NCI-H69 (cell line): ENCODE measurements around the gene ZNF143.
A peak's percentile ranks its signal among the peaks of the same experiment; 100 is the strongest.

Experiments used
- DNase-seq: peaks from one replicate; lab custom pipeline; 2025; lab: John Stamatoyannopoulos, UW

The ZNF143 gene

DNA sequence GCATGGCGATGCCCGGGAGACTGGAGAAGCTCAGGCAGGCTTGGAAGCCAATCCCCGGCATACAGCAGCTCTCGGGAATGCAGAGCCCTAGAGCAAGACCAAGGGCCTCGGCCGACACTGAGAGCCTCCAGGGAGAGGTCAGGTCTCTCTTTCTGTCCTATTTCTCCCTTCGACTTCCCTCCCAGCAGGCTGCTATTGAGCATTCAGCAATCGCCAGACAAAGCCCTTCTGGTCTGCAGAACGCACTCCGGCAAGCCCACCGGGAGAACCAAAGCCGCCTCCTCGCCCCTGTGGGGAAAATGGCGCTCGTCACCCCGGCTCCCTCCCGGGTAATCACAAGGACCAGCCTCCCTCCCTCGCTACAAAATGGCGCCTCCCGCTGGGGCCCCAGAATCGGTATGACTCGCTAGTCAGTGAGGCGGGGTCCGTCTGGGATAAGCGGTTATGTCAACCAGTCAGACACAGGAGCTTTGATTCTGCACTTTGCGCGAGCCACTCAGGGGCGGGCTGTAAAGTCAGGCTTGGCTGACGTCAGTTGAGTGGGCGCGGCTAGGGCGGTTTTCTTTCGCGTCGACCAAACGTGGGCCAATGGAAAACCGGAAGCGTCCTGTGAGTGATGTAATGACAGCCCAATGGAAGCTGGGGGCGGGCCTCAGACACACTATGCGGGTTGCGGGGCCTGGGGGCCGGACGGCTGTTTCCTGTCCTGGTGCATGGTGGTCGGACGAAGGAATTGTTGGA, at the start of gene ZNF143:
TSS of gene ZNF143 (plus strand) at position 691 of the 741 bp plus-strand sequence. CDS start 10,297 bp downstream, outside the sequence.
- peak; percentile 100 for DNase-seq

DNA sequence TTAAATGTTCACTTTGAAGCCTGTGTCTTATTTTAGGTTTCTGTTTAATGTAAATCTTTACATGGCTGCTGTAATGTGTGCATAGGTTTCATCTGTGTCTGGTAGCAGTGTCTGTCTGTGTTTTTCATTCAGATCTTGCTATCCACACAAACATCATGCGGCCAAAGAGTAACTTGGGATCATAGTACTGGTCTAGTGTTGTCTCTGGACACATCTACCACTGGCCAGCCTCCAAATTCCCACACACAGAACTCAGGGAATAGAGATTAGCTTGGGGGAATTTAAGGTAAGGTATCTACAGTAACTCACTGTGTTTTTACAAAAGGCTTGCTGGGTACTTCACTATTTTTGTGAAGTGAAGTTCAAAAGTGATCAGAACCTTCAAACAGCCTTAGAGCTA, 32.1 kb upstream of the ZNF143 start:
- DNase-seq = no peak

DNA sequence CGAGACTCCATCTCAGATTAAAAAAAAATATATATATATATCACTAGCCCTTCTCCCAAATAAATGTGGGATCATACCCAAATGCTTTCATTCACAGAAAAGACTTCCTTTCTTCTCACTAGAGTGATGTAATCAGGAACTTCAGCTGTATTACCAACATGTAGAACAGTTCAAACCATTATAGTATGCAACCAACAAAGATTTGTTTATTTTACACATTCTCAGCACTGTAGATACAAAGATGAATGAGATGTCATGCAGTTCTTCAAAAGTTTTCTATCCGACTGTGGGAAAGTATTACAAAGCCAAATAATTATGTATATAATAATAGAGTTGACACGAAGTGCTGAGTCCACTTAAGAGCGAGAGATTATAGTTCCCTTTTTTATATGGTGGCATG, 22.2 kb upstream of the ZNF143 start:
- DNase-seq = no peak

DNA sequence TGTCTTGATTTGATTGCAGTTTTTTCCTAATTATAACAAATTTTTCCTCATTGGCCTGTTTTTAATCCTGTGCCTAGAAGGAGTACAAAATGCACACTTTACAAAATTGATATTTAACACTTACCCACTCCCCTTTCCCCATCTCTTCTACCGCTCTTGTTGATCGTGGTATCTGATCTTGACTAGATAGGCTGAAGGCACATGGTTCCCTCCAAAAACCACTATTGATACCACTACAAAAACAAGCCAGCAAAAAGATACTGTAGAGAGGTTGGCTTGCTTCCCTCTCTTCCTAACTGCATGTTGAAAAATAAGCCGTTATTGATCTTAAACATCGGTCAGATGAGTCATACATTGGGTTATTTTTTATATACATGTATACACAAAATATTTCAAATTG, 14.6 kb upstream of the ZNF143 start:
- DNase-seq = no peak

DNA sequence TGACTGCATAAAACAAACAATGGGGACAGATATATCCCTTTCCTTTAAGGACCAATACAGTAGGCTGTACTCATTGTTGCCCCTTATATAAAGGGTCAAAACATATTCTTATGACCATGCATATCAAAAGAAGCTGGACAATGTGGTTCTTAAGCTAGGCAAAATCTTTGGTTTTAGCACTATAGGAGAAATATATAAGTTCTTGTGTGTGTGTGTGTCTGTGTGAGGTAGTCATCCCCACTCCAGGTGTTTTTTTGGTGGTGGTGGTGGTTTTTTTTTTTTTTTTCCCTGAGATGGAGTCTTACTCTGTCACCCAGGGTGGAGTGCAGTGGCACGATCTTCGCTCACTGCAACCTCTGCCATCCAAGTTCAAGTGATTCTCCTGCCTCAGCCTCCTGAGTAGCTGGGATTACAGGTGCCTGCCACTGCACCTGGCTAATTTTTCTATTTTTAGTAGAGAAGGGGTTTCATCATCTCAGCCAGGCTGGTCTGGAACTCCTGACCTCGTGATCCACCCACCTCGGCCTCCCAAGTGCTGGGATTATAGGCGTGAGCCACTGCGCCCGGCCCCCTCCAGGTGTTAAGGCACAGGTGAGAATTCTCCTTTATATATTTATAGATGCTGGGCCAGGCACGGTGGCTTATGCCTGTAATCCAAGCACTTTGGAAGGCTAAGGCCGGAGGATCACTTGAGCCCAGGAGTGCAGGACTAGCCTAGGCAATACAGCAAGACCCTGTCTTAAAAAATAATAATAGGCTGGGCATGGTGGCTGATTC, 12.0 kb upstream of the ZNF143 start:
- DNase-seq = no peak

DNA sequence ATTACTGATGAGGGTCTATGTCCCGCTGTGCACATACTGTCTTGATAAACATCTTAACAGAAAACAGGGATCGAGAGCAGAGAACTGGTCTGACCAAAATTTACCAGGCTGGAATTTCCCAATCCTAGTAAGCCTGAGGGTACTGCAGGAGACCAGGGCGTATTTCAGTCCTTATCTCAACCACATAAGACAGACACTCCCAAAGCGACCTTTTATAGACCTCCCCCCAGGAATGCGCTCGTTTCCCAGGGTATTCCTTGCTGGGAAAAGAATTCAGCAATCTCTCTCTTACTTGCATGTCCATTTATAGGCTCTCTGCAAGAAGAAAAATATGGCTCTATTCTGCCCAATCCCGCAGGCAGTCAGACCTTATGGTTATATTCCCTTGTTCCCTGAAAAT, 8.8 kb upstream of the ZNF143 start:
- DNase-seq = peak; percentile 24

DNA sequence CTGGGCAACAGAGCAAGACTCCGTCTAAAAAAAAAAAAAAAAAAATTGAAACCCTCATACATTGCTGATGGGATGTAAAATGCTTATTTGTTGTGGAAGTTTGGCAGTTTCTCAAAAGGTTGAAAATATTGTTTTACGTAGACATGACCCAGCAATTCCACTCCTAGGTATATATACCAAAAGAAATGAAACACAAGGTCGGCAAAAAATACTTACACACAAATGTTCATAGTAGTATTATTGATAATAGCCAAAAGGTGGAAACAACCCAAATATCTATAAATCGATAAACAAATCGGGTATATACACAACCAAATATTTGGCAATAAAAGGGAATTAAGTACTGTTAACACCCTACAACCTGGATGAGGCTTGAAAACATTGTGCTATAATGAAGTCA, 5.1 kb upstream of the ZNF143 start:
- no peak for DNase-seq

DNA sequence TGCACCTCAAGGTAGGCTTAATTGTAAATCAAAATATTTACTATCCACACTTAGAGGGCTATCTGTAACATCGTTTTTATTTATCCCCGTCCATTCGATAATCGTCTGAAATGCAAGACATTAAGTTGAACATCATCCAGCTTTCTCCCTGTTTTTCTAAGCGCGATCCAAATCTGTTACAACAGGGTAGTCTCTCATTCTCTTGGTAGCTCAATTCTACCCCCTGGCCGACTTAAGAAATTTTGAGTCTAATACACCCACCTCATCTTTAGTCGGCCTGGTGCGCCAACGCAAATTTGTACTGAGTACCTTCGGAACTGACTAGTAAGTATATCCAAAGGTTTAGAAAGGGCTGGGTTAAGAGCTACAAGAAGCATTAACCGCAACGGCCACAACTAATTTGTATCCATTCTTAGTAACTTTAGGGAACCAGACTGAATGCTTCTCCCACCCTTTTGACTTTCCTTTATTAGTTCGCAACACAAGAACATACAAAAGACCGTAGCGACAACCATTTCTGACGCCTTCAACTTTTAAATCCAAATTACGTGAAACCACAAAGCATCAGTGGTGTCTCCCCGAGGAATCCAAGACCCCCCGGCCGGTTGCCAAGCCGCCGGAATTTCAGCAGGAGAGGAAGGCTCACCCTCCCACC, 1.0 kb upstream of the ZNF143 start:
- DNase-seq = peak; percentile 65

DNA sequence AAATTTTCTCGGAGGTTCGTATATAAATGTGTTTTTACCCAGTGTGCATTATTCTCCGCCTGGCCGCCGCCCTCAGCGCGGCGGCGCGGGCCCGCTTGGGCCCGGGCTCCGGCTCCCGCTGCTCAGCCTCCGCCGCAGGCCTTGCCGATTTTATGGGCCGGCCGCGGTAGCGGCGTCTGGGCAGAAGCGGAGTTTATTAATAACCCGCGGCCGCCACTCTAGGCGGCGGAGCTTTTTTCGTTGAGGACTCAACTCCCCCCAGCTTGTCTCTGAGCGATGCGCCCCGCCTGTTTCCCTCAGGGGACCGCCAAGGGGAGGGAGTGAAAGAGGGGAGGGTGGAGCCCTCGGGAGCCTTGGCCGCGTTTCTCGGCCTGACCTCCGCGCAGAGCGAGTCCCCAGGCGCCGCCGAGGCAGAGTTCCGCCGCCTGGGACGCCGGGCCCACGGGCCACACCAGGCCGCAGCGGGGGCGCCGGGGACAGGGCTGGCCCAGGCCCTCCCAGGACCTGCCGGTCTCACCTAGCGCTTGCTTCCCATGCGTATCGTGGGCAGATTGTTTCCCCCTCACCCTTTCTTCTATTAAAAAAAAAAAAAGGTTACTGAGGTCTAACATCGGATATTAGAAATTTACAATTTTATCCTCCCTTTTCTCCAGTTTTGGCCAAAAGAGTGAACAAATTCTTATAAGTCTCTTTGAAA, 399 bp downstream of the ZNF143 start:
- peak; percentile 97 for DNase-seq

DNA sequence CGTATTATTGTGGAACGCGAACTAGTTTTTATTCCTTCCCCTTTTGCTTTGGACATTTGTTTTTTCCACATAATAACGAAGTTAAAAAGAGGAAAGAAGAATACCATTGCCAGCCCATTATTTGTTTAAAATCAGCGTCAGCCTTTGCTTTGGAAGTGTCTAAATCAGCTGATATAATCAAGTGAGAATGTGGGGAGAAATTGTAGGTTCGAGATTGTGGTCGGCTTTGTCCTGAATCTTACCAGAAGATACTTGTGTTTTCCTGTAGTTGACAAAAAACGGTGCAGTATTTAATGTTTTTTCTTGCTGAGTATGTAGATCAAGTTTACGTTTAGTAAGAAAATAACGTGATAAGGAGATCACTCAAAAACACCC, 935 bp downstream of the ZNF143 start:
- DNase-seq = peak; percentile 47

DNA sequence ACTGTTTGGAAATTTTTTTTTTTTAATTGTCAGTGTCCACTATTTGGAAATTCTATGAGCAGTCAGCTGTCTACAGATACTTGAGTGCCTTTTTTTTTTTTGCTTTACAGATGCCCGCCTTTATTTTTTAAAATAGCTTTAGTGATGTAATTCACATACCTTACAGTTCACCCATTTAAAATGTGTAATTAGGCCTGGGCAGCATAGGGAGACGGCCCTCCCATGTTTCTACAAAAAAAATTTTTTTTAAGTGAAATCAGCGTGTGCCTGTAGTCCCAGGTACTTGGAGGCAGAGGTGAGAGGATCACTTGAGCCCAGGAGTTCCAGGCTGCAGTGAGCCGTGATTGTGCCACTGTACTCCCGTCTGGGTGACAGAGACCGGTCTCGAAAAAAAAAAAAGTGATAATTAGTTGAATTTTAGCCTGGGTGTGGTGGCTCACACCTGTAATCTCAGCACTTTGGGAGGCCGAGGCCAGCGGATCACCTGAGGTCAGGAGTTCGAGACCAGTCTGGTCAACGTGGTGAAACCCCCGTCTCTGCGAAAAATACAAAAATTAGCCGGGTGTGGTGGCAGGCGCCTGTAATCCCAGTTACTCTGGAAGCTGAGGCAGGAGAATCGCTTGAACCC, 1.5 kb downstream of the ZNF143 start:
- no peak for DNase-seq

DNA sequence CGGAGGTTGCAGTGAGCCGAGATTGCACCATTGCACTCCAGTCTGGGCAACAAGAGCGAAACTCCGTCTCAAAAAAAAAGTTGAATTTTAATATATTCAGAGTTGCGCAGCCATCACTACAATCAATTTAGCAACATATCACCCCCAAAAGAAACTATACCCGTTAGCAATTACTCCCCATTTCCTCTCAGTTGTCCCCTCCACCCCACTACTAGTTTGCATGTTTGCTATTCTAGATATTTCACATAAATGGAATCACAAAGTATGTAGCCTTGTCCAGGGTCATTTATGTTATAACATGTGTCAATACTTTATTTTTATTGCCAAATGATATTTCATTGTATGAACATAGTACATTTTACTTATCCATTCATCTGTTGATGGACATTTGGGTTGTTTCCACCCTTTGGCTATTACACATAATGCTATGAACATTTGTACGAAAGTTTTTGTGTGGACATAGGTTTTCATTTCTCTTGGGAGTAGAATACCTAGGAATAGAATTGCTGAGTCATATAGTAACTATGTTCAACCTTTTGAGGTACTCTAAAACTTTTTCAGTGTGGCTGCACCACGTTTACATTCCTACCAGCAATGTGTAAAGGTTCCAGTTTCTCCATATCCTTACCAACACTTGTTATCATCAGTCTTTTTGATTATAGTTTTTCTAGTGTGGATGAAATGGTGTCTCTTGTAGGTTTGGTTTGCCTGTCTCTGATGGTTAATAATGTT, 2.2 kb downstream of the ZNF143 start:
- DNase-seq = no peak

DNA sequence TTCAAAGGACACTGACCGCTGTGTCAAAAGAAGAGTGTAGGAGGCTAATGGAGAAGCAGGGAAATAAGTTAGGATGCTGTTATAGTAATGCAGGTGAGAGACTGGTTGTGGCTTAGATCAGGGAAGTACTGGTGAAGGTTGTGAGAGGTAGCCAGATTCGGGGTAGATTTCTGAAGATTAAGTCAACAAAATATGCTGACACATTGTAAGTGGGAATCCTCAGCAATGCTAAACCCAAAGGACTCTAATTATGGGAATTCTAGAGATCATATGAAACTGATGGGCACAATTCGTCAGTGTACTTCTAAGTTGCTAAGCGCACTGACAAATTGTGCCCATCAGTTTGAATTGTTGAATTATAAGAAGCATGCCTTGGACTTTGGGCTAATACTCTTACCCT, 10.0 kb downstream of the ZNF143 start:
- no peak for DNase-seq

DNA sequence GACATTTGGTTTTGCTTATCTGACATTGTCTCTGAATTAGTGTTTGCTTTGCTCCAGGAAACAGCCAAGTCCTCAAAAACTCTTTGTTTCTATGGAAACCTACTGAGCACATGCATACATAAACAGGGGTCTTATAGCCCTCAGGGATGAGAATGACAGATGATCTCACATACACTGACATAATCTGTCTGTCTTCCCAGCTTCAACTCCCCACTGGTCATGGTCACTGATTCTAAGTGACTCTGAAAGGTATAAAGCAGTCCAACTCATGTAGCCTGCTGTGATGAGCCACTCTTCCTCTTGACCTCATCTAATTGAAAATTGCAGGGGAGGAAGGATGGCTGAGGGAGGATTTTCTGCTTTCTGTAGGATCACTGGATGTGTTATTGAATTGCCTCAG, 12.6 kb downstream of the ZNF143 start:
- peak; percentile 89 for DNase-seq

DNA sequence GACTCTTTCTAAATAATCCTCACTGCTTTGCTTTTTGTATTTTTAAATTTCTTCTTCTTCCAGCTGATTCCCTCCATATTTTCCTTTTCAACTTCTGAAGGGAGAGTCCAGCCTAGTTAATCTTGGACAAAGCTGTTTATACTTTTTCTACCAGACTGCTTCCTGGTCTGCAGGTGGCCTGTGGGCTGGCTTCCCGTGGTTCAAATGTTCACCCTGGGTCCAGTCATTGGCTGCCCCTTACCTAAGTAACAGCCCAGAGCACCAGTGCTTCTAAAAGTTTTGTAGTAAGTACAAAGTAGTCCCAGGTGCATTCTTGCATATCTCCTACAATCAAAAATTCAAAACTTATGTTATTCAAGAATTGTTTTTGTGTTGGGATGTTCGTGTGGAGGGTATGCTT, 19.1 kb downstream of the ZNF143 start:
- no peak for DNase-seq

DNA sequence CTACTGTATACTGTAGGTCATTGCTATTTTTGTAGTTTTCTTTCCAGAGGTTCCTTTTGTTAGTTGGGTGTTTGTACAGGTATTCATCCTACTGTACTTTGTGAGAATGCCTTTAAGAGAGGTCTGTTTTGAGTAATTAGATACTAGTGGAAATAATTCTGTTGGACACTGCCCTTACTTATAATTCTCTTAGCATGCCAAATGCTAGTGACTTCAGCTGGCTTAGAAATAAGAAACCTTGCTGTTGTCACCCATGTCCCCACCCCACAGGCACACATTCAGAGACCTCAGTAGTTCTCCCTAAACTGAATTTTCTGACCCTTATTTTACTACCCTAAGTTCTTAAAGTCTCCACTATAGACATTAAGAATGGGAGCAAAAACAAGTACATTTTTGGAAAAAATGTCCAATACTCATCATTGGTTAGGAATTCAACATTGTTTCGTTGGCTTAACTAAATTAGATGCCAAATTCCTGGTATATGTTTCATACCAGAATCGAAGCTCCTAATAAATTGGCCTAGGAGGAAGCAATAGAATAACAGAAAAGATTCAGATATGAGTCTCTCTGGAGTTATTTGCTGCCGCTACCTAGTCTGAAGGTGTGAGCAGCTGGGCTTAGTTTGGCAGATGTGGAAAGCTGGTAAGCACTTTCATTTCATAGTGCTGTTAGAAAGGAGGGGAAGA, 28.4 kb downstream of the ZNF143 start:
- no peak for DNase-seq

DNA sequence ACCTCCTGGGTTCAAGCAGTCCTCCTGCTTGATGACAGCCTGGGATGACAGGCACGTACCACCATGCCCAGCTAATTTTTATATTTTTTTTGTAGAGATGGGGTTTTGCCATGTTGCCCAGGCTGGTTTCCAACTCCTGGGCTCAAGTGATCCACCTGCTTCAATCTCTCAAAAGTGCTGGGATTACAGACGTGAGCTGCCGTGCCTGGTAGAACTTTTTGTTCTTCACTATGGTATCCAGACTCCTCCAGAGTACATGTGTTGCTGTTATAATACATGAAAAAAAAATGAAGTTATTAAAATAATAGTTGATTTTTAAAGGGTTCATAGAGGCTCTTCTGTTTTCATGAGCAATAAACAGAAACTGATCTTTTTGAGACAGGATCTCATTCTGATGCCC, 29.6 kb downstream of the ZNF143 start:
- no peak for DNase-seq

DNA sequence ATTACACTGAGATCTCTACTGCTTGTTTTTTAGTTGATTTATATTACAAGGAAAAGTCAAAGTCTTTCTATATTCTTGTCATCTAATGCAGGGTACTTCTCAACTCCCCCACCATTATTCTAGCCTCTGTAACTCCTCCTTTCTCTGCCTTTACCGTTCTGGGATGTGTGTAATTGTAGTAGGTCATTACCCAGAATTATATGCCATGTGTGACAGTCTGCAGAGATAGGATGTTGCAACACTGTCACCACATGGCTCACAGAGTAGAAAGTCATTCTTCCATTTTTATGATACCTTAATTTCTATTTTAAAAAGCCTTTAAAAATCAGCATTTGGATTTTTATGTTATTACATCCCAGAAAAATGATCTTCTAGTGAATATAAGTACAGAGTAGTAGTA, 32.7 kb downstream of the ZNF143 start:
- peak; percentile 45 for DNase-seq

DNA sequence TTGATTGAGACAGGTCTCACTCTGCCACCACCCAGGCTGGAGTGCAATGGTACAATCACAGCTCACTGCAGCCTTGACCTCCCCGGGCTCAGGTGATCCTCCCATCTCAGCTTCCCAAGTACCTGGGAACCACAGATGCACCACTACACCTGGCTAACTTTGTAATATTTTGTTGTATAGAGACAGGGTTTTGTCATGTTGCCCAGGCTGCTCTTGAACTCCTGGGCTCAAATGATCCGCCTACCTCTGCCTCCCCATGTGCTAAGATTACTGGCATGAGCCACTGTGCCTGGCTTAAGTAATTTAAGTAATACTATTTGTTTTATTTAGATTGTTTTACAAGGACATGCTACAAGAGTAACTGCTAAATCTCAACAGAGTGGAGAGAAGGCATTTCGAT, 33.5 kb downstream of the ZNF143 start:
- no peak for DNase-seq

DNA sequence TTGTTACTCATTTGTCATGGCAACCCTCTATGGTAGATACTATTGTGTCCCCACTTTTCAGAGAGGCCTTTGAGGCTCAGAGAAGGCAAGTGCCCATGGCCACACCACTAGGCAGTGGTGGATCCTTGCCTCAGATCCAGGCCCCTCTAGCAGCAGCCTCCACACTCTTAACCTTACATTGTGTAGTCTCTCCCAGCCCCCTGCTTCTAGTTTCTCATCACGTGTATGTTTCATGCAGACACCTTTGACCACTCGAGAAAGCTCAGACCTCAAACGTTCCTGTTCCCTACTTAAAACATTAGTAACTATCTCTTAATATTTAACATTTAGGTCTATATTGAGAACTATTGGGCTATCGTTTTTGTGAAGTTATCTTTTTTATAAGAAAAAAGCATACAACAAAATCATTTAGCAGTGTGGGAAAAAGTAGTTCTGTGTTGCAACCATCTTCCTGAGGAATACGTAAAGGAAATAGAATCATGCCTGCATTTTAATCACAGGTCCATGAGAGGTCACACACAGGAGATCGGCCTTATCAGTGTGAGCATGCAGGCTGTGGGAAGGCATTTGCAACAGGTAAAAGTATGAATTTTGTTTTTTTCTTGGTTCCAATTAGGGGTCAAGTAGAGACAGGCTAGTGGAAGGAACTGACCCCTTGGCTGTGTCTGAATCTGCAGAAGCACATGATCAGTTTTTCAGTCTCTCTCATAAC, 35.1 kb downstream of the ZNF143 start:
- DNase-seq = no peak
